RWPE1 (cell line): ENCODE measurements around the gene GLIS1.

Experiments
- CTCF ChIA-PET: fragments of 350-600 bp; sonication (Branson Sonifier 250); formaldehyde crosslinking; extraction: SDS; loops from one replicate; lab custom pipeline; 2021; lab: Yijun Ruan, JAX
- POLR2A ChIA-PET: fragments of 400-600 bp; formaldehyde crosslinking; extraction: SDS; loops from one replicate; lab custom pipeline; 2020; ENCODE audit warnings: antibody characterized with exemption; ENCODE audit not compliant: low non-redundant PET; lab: Yijun Ruan, JAX
- DNase-seq: peaks from one replicate; pipeline ENCODE4 v3.0.0; 2012; ENCODE audit warnings: low spot score
- H3K27ac ChIP-seq: fragments of 450-650 bp; 2 replicates; pipeline ENCODE4 v1.5.1; 2017
- CTCF ChIP-seq: fragments of 450-650 bp; conservative IDR thresholded peaks from 2 replicates; pipeline ENCODE4 v1.5.1; 2017; ENCODE audit warnings: low read depth, mild to moderate bottlenecking

Gene GLIS1

GRCh38 chr1:53587252-53587988 is 151.5 kb downstream of the GLIS1 start:
- CTCF ChIA-PET: no interaction called here
- no peak for TF ChIP-seq CTCF
- no peak overlapping the region for H3K27ac ChIP-seq
- POLR2A ChIA-PET: no interaction called here
- no peak for DNase-seq

GRCh38 chr1:53586765-53587164 is 152.2 kb downstream of the GLIS1 start:
- no peak for DNase-seq
- no peak for TF ChIP-seq CTCF
- H3K27ac ChIP-seq: no peak overlapping the region
- ChIA-PET CTCF (interaction anchor here (0.7 kb wide), 1 partner anchor 83 kb away, joined by 3 read pairs; no protein-coding TSS in a partner anchor), POLR2A (no interaction called here)

- CTCF ChIA-PET: no interaction called here
- DNase-seq: no peak
- TF ChIP-seq CTCF: no peak
- POLR2A ChIA-PET: no interaction called here
- no peak overlapping the region for H3K27ac ChIP-seq
These were observed 153.4 kb downstream of the GLIS1 start for GRCh38 chr1:53585565-53585964.

- ChIA-PET CTCF (no interaction called here), POLR2A (no interaction called here)
- TF ChIP-seq CTCF: no peak
- DNase-seq: no peak
- H3K27ac ChIP-seq: no peak overlapping the region
These were observed 153.8 kb downstream of the GLIS1 start for GRCh38 chr1:53585129-53585528.

- TF ChIP-seq CTCF: no peak
- ChIA-PET POLR2A (no interaction called here), CTCF (no interaction called here)
- no peak for DNase-seq
- no peak overlapping the region for H3K27ac ChIP-seq
These were observed 154.2 kb downstream of the GLIS1 start for GRCh38 chr1:53584777-53585107.

GRCh38 chr1:53583868-53584776 is 154.8 kb downstream of the GLIS1 start:
- POLR2A ChIA-PET: no interaction called here
- CTCF ChIA-PET: no interaction called here
- DNase-seq: no peak
- H3K27ac ChIP-seq: no peak overlapping the region
- TF ChIP-seq CTCF: no peak
